Activated T-helper 1 cell treated with anti-CD3 and anti-CD28 coated beads, Interleukin-2, amount 50 U/mL, for 16 hours (primary cell): Measurements from ENCODE around the gene PDZD8.
"Not testable (repeated sequence)": the region's sequence is repeated elsewhere in the genome, so short reads cannot be mapped to it uniquely, and the experiment has no call there.

Experiments used
- DNase-seq, 2 donors: peaks; one replicate each; pipeline ENCODE4 v3.0.0-alpha.2; 2020; ENCODE audit warnings: low read depth in 1 of 2, low spot score in 1 of 2

PDZD8 gene

GRCh38 chr10:117230107-117230506, 145.1 kb downstream of the PDZD8 start:
- not testable (repeated sequence) for DNase-seq

GRCh38 chr10:117228210-117228609, 147.0 kb downstream of the PDZD8 start:
- no peak for DNase-seq
